ENCODE data around the gene ZNF106. TPM values are rescaled to one million over a fixed set of nuclear protein-coding genes. Genes with fewer than 3 reads are reported as not detected.

Gene ZNF106
- total RNA-seq, 6 donors from 2014 or later = 67.0 to 130 (median 93.0) TPM

- Histone ChIP-seq H3K27ac (no peak overlapping the region), H3K9me3 (no peaks in the 10 kb centered on the region), H3K4me3 (no peak overlapping the region), H3K36me3 (peaks cover 0 to 7% (median 5%) of the 10 kb centered on the region in 4 donors), H3K27me3 (no peaks in the 10 kb centered on the region), H3K4me1 (peaks cover 0 to 14% (median 9%) of the 10 kb centered on the region in 4 donors)
- no peak for TF ChIP-seq CTCF (IDR thresholded peaks at IDR 0.05)
- TF ChIP-seq POLR2AphosphoS5 (IDR thresholded peaks at IDR 0.05) = no peak
- TF ChIP-seq POLR2A (IDR thresholded peaks at IDR 0.05) = no peak
- TF ChIP-seq EP300 (IDR thresholded peaks at IDR 0.05) = no peak
- DNase-seq = no peak
- 92 to 97% methylated on average over 3 of the region's 3 CpGs for WGBS, 2 donors
- no peak for ATAC-seq (ENCODE audit: low FRiP score in 2 of 2)
Measured at GRCh38 chr15:42363487-42363886, 127.5 kb downstream of the ZNF106 start.

Small RNA genes within 50 kb of the gene (small RNA-seq; reads per million reads assigned to genes)
- 0 reads per million in 4 donors for gene RNU6-188P

Other genes with a start within 250 kb of the ZNF106 start
- 100 to 1,000 TPM in 3 of 6 donors, 10 to 100 TPM in 3; 67.3 to 295 (median 99.8) TPM for gene GANC, start 217.9 kb downstream of the ZNF106 start, total RNA-seq
- 100 to 1,000 TPM in 4 of 6 donors, 10 to 100 TPM in 2; 50.2 to 242 (median 119) TPM for gene TMEM87A, start 217.7 kb downstream of the ZNF106 start, total RNA-seq
- 100 to 1,000 TPM in 1 of 6 donors, 10 to 100 TPM in 5; 24.0 to 369 (median 54.3) TPM for gene CAPN3, start 131.6 kb downstream of the ZNF106 start, total RNA-seq
- gene SNAP23, start 4.5 kb upstream of the ZNF106 start, total RNA-seq = 100 to 1,000 TPM in 1 of 6 donors, 10 to 100 TPM in 5; 47.3 to 108 (median 63.7) TPM
- 10 to 100 TPM; 24.0 to 48.2 (median 31.2) TPM for gene LRRC57, start 57.7 kb upstream of the ZNF106 start, total RNA-seq
- gene HAUS2, start 57.7 kb upstream of the ZNF106 start, total RNA-seq = 10 to 100 TPM; 10.2 to 31.9 (median 20.5) TPM
- 100 to 1,000 TPM in 1 of 6 donors, 10 to 100 TPM in 5; 14.6 to 141 (median 28.8) TPM for gene STARD9, start 84.5 kb upstream of the ZNF106 start, total RNA-seq
- 10 to 100 TPM in 5 of 6 donors, 1 to 10 TPM in 1; 9.1 to 30.4 (median 12.6) TPM for gene CDAN1, start 246.0 kb upstream of the ZNF106 start, total RNA-seq

Data from upper lobe of left lung (tissue), 6 donors.